Fibroblast of the aortic adventitia (primary cell): ENCODE data around the gene TNF. TPM values are rescaled to one million over a fixed set of nuclear protein-coding genes. Genes with fewer than 3 reads are reported as not detected.

ENCODE experiments used
- DNase-seq: peaks from one replicate; pipeline ENCODE4 v3.0.0-alpha.2; 2010; ENCODE audit warnings: low read depth
- H3K4me3 ChIP-seq: 2 replicates; pipeline ENCODE4 v1.5.1; 2011; ENCODE audit warnings: low read depth, mild to moderate bottlenecking, control low read depth, low read length, moderate library complexity
- total RNA-seq: library from RNA; depleted of rRNA; stranded (reverse); fragments of >200 nt; gene quantifications from 2 replicates; pipeline ENCODE4 v1.2.3, GENCODE V29; 2012; ENCODE audit warnings: low replicate concordance
- TF ChIP-seq, protein P1 (sequence below): IDR thresholded peaks from 2 replicates; pipeline ENCODE4 v1.5.1; 2011; ENCODE audit warnings: mild to moderate bottlenecking, low read length, control low read depth, inconsistent platforms; ENCODE audit not compliant: insufficient read depth

TNF gene
- total RNA-seq, 1 donor: not detected

DNA sequence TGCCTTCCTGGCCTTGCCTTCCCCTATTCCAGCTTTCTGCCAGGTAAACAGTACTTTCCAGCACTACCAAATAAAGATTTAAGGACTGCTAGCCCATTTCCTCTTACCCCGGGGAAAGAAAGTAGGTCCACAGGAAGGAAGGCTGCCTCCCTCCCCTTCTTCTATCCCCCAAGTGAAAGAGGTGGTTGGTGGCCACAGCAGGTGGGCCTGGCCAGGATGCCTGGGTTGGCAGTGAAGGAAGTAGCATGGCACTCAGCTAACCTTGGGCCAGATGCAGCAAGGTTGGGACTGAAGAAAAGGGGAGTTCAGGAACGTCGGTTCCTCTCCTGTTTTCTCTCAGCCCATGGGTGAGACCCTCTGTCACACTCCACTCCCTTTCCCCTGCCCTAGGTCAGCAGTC is 19.1 kb upstream of the TNF start:
- H3K4me3 ChIP-seq: no peak overlapping the region

DNA sequence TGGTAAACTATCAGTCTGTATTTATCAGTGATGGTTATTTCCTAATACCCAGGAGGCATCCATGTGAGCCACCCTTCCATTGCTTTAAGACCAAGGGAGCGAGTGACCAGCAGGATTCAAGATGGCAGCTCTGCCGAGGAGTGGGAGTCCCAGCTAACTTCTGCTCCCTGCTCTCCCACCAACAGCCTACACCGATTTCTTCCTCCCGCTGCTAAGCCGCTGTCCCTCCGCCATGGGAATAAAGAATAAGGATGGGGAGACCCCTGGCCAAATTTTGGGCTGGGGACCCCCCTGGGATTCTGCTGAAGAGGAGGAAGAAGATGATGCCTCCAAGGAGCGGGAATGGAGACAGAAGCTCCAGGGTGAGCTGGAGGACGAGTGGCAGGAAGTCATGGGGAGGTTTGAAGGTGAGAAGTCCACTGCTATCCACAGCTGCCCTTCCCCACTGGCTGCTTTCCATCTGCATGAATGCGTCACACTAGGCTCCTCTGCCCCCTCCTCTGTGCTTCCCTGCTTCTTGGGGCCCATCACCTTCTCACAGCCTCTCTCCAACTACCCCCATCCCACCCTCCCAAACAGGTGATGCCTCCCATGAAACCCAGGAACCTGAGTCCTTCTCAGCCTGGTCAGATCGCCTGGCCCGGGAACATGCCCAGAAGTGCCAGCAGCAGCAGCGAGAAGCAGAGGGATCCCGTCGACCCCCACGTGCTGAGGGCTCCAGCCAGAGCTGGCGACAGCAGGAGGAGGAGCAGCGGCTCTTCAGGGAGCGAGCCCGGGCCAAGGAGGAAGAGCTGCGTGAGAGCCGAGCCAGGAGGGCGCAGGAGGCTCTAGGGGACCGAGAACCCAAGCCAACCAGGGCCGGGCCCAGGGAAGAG is 17.7 kb upstream of the TNF start:
- TF ChIP-seq, protein P1, sequence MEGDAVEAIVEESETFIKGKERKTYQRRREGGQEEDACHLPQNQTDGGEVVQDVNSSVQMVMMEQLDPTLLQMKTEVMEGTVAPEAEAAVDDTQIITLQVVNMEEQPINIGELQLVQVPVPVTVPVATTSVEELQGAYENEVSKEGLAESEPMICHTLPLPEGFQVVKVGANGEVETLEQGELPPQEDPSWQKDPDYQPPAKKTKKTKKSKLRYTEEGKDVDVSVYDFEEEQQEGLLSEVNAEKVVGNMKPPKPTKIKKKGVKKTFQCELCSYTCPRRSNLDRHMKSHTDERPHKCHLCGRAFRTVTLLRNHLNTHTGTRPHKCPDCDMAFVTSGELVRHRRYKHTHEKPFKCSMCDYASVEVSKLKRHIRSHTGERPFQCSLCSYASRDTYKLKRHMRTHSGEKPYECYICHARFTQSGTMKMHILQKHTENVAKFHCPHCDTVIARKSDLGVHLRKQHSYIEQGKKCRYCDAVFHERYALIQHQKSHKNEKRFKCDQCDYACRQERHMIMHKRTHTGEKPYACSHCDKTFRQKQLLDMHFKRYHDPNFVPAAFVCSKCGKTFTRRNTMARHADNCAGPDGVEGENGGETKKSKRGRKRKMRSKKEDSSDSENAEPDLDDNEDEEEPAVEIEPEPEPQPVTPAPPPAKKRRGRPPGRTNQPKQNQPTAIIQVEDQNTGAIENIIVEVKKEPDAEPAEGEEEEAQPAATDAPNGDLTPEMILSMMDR: no peak
- no peak overlapping the region for H3K4me3 ChIP-seq
- DNase-seq: no peak

More for the DNA sequence above, 19.1 kb upstream of the TNF start:
- TF ChIP-seq, protein P1: no peak
- DNase-seq: no peak

DNA sequence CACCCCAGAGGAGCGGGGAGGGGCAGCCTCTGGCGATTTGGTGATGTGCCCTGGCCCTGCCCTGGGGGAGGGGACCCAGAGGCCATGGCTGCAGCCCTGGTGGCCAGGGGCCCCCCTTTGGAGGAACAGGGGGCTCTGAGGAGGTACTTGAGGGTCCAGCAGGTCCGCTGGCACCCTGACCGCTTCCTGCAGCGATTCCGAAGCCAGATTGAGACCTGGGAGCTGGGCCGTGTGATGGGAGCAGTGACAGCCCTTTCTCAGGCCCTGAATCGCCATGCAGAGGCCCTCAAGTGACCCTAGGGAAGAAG is 17.1 kb upstream of the TNF start:
- TF ChIP-seq, protein P1: no peak
- H3K4me3 ChIP-seq: no peak overlapping the region
- DNase-seq: no peak

DNA sequence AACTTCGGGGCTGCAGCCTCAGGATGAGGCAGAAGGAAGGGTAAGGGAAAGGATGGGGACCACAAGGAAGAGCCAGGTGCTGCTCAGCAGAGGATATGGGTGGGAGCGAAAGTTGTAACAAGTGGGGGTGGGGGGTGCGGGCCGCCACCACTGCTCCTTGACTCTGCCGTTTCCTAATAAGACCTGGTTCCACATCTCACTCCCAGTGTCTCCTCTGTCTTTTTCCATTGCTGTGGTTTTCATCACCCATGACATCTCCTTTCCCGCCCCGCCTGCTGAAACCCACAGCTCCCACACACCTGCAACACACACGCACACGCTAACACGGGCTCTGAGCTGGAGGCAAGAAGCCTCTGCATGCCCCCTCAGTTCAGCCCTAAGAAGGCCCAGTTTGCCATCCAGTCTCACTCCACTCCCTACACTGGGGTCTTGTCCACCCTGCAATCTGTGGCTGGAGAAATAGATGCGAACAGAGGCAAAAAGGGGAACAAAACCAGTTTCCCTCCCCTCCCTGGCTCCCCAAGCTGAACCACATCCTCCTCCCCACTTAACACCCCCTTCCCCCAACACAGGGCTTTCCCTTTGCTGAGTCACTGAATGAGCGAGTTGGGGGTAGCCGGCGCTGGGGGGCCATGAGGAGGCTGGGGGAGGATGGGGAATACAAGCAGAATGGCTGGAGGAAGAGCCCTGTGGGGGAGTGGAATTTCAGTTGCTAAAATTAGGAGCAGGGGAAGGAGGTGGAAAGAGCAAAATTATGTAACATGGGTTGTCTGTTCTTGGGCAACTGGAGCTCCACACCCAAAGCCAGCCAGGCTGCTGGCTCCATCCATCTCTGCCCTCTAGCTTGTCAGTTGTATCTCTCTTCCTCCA is 16.5 kb upstream of the TNF start:
- peak; percentile 17 for DNase-seq
- H3K4me3 ChIP-seq: no peak overlapping the region
- TF ChIP-seq, protein P1: no peak

DNA sequence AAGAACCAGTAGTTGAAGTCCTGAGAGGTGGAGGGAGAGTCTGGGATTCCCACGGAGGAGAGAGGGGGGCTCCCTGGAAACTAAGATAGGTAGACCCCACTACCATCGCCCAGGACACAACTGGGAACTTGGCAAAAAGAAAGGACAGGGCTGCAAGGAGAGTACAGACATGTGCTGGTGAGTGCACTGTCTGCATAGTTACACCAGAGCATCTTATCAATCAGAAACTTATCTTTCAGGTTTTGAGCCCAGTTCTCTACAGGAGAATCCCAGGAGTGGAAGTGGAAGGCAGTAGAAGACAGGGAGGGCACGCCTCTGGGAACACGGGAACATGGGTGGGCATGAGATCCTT is 15.8 kb upstream of the TNF start:
- no peak for DNase-seq
- H3K4me3 ChIP-seq: no peak overlapping the region
- TF ChIP-seq, protein P1: no peak

DNA sequence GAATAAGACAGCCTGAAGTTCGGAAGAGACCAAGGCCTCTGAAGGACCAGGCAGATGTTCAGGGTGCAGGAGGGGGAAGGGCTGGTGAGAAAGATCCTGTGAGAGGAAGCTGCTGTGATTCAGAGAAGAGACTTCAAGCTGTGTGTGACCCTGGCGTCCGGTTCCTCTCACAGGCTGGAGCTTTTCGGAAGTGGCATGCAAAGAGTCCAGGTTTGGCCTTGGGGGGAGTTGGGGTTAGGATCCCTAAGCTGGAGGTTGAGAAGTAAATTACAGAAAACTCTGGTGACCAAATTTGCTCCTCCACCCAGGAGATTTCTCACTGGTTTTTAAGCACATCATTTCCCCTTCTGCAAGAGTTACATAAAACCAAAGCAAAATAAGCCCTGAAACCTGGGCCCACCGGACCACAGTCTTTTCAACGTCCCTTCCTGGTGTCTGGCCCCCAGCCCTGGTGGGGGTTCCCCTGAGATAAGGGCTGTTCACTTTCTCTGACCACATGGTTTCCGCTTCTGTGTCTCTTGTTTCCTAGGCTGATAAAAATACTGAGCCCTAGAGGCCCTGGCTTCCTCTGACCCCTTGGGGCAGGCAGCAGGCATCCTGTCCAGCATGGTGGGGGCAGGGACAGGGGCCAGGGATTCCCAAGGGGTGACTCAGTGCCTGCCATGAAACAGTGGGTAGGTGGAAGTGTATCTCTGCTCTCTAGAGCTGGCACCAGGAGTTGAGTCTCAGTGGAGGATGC is 15.2 kb upstream of the TNF start:
- peak; percentile 39 for DNase-seq
- TF ChIP-seq, protein P1: no peak
- H3K4me3 ChIP-seq: no peak overlapping the region
